Prostate gland (tissue), 2 donors: Measurements from ENCODE around the gene LCP2.
"Not testable (repeated sequence)": the region's sequence is repeated elsewhere in the genome, so short reads cannot be mapped to it uniquely, and the experiment has no call there.

ENCODE experiments used
- CTCF ChIP-seq, 4 experiments: fragments of 200-600 bp in 2 of 4; fragments of 450-650 bp in 2 of 4; sonication (generic) in 2 of 4; IDR thresholded peaks; 1 replicate in 3 of 4; 2 replicates in 1 of 4; pipeline ENCODE4 v1.5.1; 2016 to 2019; ENCODE audit warnings: antibody characterized with exemption in 4 of 4, mild to moderate bottlenecking in 2 of 4, moderate library complexity in 2 of 4
- POLR2A ChIP-seq: fragments of 450-650 bp; IDR thresholded peaks from one replicate; pipeline ENCODE4 v1.6.1; 2016; ENCODE audit warnings: antibody characterized with exemption, mild to moderate bottlenecking
- POLR2AphosphoS5 ChIP-seq: sonication (generic); formaldehyde crosslinking; IDR thresholded peaks from one replicate; pipeline ENCODE4 v1.6.1; 2017; ENCODE audit warnings: antibody characterized with exemption

- not testable (repeated sequence) for TF ChIP-seq POLR2AphosphoS5; CTCF (IDR thresholded peaks at IDR 0.05); POLR2A
Observed at GRCh38 chr5:170248931-170249227, 48.7 kb downstream of the LCP2 start.
